Stimulated activated naive CD8-positive, alpha-beta T cell treated with anti-CD3 and anti-CD28 coated beads, Interleukin-15, Interleukin-2, amounts not matched to agents 100 ng/mL and 50 ng/mL, for 24 hours (primary cell): ENCODE measurements around the gene ABCG4.
"Not testable (repeated sequence)": the region's sequence is repeated elsewhere in the genome, so short reads cannot be mapped to it uniquely, and the experiment has no call there.

Source experiments
- H3K27ac Mint-ChIP-seq: one replicate; pipeline ENCODE4 v1.8.0; 2021; ENCODE audit warnings: mild to moderate bottlenecking, mixed read lengths
- H3K27me3 Mint-ChIP-seq: one replicate; pipeline ENCODE4 v1.8.0; 2021; ENCODE audit warnings: mixed read lengths
- H3K36me3 Mint-ChIP-seq: one replicate; pipeline ENCODE4 v1.8.0; 2021; ENCODE audit warnings: low read depth, mixed read lengths
- H3K4me1 Mint-ChIP-seq: one replicate; pipeline ENCODE4 v1.8.0; 2021; ENCODE audit warnings: low read depth, mixed read lengths
- H3K4me3 Mint-ChIP-seq: one replicate; pipeline ENCODE4 v1.8.0; 2021; ENCODE audit warnings: mild to moderate bottlenecking, mixed read lengths
- H3K9me3 Mint-ChIP-seq: one replicate; pipeline ENCODE4 v1.8.0; 2021; ENCODE audit warnings: mixed read lengths

Gene ABCG4

DNA sequence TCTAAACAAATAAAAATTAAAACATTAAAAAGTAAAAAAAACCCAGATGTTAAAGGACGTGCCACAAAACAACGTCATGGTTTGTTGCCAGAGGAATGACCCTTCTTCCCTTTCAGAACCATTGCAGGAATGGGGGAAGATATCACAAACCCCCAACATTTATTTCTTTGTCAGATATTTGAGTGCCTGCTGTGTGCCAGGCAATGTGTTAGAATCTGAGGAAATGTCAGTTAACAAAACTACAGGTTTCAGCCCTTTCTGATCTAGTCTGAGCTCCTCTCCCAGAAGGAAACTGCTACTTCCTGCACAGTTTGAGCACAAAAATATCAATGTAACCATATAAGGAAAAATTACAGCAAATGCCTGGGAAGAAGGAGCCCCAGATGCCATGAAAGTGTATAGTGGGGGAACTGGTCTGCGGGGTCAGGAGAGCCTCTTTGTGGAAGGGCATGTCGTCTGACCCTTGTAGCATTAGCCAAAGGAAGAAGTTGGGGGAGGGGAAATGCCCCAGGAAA, 29.4 kb downstream of the ABCG4 start:
- peaks cover 17% of the 10 kb centered on the region for H3K36me3 Mint-ChIP-seq
- no peaks in the 10 kb centered on the region for H3K9me3 Mint-ChIP-seq
- no peaks in the 10 kb centered on the region for H3K27me3 Mint-ChIP-seq
- H3K4me1 Mint-ChIP-seq, result peaks cover 8% of the 10 kb centered on the region
- H3K4me3 Mint-ChIP-seq, result no peak overlapping the region
- H3K27ac Mint-ChIP-seq, result no peak overlapping the region

DNA sequence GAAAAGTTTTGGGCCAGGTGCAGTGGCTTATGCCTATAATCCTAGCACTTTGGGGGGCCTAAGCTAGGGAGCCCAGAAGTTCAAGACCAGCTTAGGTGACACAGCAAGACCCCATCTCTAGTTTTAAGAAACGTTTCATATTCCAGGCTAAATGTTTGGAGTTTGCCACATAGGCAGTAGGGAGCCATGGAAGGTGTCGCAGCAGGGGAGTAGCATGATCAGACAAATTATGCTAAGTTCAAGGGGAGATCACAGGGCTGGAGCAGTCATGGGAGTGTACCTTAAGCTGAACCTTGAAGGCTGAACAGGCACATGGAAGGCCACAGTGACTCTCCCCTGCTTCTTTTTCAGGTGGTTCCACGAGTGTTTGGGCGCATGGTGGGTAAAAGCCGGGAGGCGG, 30.5 kb downstream of the ABCG4 start:
- H3K27ac Mint-ChIP-seq, result no peak overlapping the region
- H3K4me1 Mint-ChIP-seq, result peaks cover 8% of the 10 kb centered on the region
- H3K4me3 Mint-ChIP-seq, result no peak overlapping the region

DNA sequence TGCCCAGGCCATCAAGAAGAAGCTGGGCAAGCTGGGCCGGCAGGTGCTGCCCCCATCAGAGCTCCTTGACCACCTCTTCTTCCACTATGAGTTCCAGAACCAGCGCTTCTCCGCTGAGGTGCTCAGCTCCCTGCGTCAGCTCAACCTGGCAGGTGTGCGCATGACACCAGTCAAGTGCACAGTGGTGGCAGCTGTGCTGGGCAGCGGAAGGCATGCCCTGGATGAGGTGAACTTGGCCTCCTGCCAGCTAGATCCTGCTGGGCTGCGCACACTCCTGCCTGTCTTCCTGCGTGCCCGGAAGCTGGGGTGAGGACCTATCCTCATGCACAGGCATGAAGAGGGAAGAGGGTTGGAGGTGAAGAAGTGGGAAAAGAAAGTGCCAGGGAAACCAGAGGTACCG, 31.1 kb downstream of the ABCG4 start:
- no peaks in the 10 kb centered on the region for H3K9me3 Mint-ChIP-seq
- peaks cover 8% of the 10 kb centered on the region for H3K4me1 Mint-ChIP-seq
- no peak overlapping the region for H3K27ac Mint-ChIP-seq
- no peak overlapping the region for H3K4me3 Mint-ChIP-seq
- peaks cover 14% of the 10 kb centered on the region for H3K36me3 Mint-ChIP-seq
- no peaks in the 10 kb centered on the region for H3K27me3 Mint-ChIP-seq

More for the DNA sequence above, 30.5 kb downstream of the ABCG4 start:
- H3K9me3 Mint-ChIP-seq, result no peaks in the 10 kb centered on the region
- no peaks in the 10 kb centered on the region for H3K27me3 Mint-ChIP-seq
- peaks cover 17% of the 10 kb centered on the region for H3K36me3 Mint-ChIP-seq

DNA sequence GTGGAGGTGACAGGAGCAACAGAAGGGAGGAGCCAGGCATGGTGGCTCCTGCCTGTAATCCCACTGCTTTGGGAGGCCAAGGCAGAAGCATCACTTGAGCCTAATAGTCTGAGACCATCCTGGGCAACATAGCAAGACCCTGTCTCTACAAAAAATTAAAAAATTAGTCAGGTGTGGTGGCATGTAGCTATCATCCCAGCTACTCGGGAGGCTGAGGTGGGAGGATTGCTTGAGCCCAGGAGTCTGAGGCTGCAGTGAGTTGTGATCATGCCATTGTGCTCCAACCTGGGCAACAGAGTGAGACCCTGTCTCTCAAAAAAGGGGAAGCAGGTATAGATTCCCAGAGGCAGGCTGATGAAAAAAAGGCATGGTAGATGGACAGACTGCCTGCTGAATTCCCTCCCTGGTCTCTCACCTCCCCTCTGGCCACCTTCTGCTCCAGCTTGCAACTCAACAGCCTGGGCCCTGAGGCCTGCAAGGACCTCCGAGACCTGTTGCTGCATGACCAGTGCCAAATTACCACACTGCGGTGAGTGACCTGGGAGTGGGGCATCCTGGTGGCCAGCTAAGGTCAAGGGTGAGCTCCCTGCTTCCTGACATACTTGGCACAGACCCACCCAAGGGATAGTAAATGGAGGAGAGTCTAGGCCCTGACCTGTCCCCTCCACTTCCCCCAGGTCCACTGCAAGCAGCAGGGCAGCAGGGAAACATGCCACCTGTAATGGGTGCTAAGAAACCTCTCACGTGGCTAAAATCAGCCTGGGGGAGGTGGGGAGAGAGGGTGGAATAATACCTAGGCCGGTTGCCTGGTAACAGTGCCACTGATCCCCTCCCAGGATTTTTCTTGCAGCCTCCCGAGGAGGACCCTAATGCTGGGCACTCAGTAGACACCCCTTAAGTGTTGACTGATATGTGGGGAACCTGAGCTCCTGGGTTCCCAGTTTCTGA, 32.2 kb downstream of the ABCG4 start:
- H3K9me3 Mint-ChIP-seq, result no peaks in the 10 kb centered on the region
- peaks cover 4% of the 10 kb centered on the region for H3K4me1 Mint-ChIP-seq
- peaks cover 7% of the 10 kb centered on the region for H3K36me3 Mint-ChIP-seq
- no peak overlapping the region for H3K4me3 Mint-ChIP-seq
- no peak overlapping the region for H3K27ac Mint-ChIP-seq
- H3K27me3 Mint-ChIP-seq, result no peaks in the 10 kb centered on the region

DNA sequence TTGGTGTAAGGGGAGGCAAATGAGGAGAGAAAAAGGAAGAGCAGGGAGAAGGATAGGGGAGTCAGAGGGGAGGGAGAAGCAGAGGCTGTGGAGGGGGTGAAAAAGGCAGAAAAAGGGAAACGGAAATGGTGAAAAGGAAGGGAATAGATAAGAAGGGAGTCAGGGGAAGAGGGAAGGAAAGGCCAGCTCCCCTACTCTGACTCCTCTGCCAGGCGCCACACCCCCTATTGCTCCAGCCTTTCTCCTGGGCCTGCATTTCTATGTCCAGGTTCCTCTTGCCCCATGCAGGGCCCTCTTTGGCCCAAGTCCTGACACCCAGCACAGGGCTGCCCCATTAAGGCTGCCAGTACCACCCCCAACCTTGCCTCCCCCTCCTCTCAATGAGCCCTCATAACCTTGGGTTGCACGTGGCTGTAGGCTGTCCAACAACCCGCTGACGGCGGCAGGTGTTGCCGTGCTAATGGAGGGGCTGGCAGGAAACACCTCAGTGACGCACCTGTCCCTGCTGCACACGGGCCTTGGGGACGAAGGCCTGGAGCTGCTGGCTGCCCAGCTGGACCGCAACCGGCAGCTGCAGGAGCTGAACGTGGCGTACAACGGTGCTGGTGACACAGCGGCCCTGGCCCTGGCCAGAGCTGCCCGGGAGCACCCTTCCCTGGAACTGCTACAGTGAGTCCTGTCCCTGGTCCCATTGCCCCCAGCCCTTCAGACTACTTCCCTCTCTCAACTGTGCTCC, 33.0 kb downstream of the ABCG4 start:
- H3K27ac Mint-ChIP-seq, result no peak overlapping the region
- no peak overlapping the region for H3K4me3 Mint-ChIP-seq
- H3K9me3 Mint-ChIP-seq, result no peaks in the 10 kb centered on the region
- peaks cover 4% of the 10 kb centered on the region for H3K4me1 Mint-ChIP-seq
- H3K27me3 Mint-ChIP-seq, result no peaks in the 10 kb centered on the region
- H3K36me3 Mint-ChIP-seq, result peaks cover 7% of the 10 kb centered on the region

DNA sequence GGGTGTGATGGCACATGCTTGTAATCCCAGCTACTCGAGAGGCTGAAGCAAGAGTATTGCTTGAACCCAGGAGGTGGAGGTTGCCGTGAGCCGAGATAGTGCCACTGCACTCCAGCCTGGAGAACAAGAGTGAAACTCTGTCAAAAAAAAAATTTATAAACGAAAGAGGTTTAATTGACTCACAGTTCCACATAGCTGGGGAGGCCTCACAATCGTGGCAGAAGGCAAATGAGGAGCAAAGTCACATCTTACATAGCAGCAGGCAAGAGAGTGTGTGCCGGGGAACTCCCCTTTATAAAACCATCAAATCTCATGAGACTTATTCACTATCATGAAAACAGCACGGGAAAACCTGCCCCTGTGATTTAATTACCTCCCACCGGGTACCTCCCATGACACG, 35.5 kb downstream of the ABCG4 start:
- not testable (repeated sequence) for H3K27me3 Mint-ChIP-seq, H3K9me3 Mint-ChIP-seq, H3K36me3 Mint-ChIP-seq, H3K4me3 Mint-ChIP-seq, H3K4me1 Mint-ChIP-seq, H3K27ac Mint-ChIP-seq

DNA sequence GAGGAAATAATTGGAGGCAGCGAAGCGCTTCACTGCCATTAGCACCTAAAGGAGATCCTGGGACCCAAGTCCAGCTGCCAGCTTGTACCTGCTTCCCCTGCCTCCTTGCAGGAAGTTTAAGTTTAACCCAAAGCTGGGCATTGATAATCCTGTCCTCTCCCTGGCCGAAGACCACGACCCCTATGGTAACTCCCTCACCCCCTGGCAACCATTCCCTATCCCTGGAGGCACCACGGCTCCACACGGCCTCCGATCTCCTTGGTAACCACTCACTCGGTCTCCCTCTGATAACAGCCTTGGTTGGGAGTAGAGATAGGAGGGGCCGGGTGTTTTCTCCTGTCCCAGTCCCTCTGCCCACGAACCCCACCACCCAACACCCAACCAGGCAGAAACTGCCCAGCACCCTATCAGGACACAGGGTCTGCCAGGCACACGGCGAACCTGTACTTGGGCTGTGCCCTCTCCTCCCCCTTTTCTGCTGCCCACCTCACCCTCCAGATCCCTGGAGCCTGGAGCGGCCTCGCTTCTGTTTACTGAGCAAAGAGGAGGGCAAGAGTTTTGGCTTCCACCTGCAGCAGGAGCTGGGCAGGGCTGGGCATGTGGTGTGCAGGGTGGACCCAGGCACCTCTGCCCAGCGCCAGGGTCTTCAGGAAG, 37.3 kb downstream of the ABCG4 start:
- Mint-ChIP-seq H3K4me3 (no peak overlapping the region), H3K27ac (no peak overlapping the region), H3K9me3 (no peaks in the 10 kb centered on the region), H3K4me1 (no peaks in the 10 kb centered on the region), H3K27me3 (no peaks in the 10 kb centered on the region), H3K36me3 (no peaks in the 10 kb centered on the region)

DNA sequence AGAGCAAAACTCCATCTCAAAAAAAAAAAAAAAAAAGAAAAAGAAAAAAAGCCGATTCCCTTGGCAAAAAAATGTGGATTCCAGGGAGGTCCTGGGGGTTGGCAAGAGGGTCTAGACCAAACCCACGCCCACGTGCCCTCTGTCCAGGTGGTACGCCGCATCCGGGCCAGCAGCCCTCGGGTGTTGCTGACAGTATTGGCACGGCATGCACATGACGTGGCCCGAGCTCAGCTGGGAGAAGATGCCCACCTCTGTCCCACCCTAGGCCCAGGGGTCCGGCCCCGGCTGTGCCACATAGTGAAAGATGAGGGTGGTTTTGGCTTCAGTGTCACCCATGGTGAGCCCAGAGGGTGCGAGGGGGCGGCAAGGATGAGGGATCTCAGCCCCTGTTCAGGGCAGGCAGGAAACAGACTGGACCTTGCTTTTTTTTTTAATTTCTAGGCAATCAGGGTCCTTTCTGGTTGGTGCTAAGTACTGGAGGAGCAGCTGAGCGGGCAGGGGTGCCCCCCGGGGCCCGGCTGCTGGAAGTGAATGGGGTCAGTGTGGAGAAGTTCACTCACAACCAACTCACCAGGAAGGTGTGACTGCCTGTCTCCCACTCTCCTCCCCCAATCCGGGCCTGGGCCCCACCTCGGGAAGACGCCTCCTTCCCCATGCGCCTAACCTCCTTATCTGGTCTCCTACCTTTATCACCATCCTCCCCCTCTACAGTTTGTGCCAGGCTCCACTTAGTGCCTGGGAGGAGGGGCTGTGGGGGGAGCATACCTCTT, 38.5 kb downstream of the ABCG4 start:
- Mint-ChIP-seq H3K4me3 (no peak overlapping the region), H3K27ac (no peak overlapping the region), H3K36me3 (no peaks in the 10 kb centered on the region)

DNA sequence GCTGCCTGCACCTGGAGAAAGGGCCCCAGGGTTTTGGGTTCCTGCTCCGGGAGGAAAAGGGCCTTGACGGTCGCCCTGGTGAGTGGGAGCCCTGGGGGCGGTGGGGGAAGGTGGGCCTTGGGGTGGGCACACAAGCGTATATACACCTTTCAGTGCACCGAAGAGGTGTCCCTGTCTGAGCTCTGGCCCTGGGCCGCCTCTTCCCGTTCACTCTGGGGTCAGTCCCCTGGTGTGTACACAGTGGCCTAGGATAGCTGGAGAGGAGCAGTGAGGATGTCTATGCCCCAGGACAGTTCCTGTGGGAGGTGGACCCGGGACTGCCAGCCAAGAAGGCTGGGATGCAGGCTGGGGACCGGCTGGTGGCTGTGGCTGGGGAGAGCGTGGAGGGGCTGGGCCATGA, 39.2 kb downstream of the ABCG4 start:
- Mint-ChIP-seq H3K27ac (no peak overlapping the region), H3K27me3 (no peaks in the 10 kb centered on the region), H3K4me1 (no peaks in the 10 kb centered on the region), H3K36me3 (no peaks in the 10 kb centered on the region), H3K4me3 (no peak overlapping the region), H3K9me3 (no peaks in the 10 kb centered on the region)

More for the DNA sequence above, 38.5 kb downstream of the ABCG4 start:
- H3K27me3 Mint-ChIP-seq, result no peaks in the 10 kb centered on the region
- H3K4me1 Mint-ChIP-seq, result no peaks in the 10 kb centered on the region
- no peaks in the 10 kb centered on the region for H3K9me3 Mint-ChIP-seq

DNA sequence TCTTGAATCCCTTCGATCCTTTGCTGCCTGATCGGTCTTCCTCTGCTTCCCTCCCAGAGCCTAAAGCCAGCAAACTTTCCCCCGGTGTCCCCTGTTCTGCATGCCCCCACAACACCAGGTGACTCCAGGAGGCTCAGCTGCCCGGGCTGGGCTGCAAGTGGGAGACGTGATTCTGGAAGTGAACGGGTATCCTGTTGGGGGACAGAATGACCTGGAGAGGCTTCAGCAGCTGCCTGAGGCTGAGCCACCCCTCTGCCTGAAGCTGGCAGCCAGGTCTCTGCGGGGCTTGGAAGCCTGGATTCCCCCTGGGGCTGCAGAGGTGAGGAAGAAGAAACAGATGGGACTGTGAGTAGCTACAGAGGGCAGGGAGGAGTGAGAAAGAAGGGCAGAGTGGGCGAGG, 40.0 kb downstream of the ABCG4 start:
- Mint-ChIP-seq H3K4me3 (no peak overlapping the region), H3K27me3 (no peaks in the 10 kb centered on the region), H3K27ac (no peak overlapping the region), H3K4me1 (no peaks in the 10 kb centered on the region), H3K9me3 (no peaks in the 10 kb centered on the region), H3K36me3 (no peaks in the 10 kb centered on the region)

DNA sequence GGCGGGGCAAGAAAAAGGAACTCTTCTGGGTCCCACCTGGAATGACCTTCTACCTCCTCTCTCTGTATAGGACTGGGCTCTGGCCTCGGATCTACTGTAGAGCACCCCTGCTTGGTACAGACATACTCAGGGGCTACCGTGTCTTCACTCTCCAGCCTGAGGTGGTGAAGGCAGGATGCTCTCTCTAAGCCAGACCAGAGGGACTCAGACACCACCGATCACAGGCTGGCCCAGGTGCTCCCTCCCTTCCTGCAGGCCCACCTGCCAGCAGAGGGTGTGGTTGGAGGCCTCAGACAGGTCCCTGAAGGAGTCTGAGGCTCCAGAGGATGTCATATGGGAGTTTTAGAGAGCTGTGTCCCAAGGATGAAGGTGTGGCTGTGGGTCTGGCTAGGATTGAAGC, 40.5 kb downstream of the ABCG4 start:
- Mint-ChIP-seq H3K27ac (no peak overlapping the region), H3K4me1 (no peaks in the 10 kb centered on the region), H3K27me3 (no peaks in the 10 kb centered on the region), H3K4me3 (no peak overlapping the region), H3K9me3 (no peaks in the 10 kb centered on the region), H3K36me3 (no peaks in the 10 kb centered on the region)

DNA sequence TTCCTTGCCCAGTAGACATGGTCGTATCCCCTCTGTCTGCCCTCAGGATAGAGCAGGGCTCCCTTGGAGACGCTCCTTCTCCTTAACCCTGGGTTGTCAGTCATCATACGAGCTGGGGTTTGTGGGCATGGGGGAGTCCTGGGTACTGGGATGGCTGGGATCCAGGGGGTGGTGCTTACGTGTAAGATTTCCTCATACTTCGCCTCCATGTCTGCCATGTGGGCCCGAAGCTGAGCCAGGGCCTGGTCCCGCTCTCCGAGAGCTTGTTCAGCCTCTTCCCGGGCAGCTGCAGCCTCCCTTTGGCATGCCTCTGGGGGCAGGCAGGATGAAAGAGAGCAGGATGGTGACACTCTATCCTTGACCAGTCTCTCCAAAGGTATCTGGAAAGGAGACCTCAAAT, 41.7 kb downstream of the ABCG4 start:
- H3K27ac Mint-ChIP-seq, result no peak overlapping the region
- H3K9me3 Mint-ChIP-seq, result no peaks in the 10 kb centered on the region
- no peaks in the 10 kb centered on the region for H3K27me3 Mint-ChIP-seq
- no peaks in the 10 kb centered on the region for H3K36me3 Mint-ChIP-seq
- H3K4me3 Mint-ChIP-seq, result no peak overlapping the region
- H3K4me1 Mint-ChIP-seq, result no peaks in the 10 kb centered on the region

DNA sequence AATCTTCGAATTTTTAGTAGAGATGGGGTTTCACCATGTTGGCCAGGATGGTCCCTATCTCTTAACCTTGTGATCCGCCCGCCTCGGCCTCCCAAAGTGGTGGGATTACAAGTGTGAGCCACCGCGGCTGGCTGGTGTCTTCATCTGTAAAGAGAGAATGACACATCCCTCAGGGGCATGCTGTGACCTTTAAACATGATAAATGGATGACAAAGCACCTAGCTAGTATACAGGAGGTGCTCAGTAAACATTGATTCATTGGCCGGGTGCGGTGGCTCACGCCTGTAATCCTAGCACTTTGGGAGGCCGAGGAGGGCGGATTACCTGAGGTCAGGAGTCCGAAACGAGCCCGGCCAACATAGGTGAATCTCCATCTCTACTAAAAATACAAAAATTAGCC, 42.4 kb downstream of the ABCG4 start:
- not testable (repeated sequence) for H3K4me3 Mint-ChIP-seq, H3K27me3 Mint-ChIP-seq, H3K9me3 Mint-ChIP-seq, H3K36me3 Mint-ChIP-seq, H3K4me1 Mint-ChIP-seq, H3K27ac Mint-ChIP-seq

DNA sequence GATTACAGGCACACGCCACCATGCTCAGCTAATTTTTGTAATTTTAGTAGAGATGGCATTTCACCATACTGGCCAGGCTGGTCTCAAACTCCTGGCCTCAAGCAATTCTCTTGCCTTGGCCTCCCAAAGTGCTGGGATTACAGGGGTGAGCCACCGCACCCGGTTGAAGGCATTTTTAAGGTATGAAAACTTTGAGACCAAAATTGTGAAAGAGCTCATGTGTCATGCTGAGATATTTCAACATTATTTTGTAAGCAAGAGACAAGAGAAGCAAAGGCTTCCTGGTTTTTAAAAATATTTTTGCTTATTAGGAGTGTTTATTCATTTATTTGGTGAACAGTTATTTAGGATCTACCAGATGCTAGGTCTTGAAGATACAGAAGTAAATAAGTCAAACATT, 43.3 kb downstream of the ABCG4 start:
- Mint-ChIP-seq H3K27ac (no peak overlapping the region), H3K27me3 (no peaks in the 10 kb centered on the region), H3K9me3 (no peaks in the 10 kb centered on the region), H3K4me3 (no peak overlapping the region), H3K4me1 (no peaks in the 10 kb centered on the region), H3K36me3 (no peaks in the 10 kb centered on the region)
